ENCODE data around the gene GMFB. TPM values are rescaled to one million over a fixed set of nuclear protein-coding genes. Genes with fewer than 3 reads are reported as not detected.

GMFB gene
- total RNA-seq, 1 donor from 2014 or later = 24.1 TPM

DNA sequence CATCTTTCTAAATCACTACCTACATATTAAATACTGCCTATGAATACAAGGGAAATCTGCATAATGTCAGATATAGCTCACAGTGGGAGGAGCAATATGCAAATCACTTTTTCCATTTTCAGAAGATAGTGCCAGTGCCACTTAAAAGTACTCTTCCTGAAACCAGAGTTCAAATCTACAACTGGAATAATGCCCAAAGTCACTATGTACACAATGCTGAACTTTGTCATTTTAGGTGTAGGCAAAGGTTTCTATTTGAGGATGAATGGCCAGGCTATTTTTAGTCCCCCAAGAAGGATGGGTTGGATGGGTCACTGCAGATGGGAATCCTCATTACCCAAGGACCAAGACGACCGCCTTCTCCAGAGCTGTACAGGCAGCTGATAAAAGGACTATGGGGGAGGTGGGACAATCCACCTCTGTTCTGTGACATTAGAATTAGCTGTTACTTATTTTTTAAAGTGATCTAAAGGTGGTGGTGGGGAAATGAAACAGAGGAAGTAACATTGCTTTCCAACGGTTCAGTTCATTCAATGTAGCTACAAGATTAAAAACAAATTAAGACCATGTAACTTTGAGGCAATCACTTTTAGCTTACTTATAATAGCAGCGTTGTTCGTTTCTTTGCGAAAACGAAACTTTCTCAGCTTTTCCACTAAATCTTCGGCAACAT is 5.6 kb downstream of the GMFB start:
- intact Hi-C loops (cut with DNase I) = no loop called here
- H3K36me3 ChIP-seq = peaks cover 0 to 25% of the 10 kb centered on the region in 2 donors
- no peaks in the 10 kb centered on the region for H3K9me3 ChIP-seq

DNA sequence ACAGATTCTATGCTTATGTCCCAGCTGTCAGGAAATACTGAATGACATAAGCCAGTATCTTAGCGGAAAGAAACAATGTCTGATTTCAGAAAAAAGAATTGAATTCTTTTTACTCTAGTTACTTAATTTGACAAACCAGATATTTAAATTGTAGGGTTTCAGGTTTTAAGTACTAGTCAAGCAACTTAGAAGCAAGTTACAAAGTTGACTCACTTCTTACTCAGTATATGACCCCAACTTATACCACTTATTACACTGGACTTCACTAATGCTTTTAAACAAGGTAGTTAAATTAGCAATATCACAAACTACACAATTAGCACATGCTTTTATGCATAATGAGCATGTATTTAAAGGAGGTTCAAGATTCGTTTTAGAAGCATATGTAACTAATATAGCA is 7.1 kb downstream of the GMFB start:
- intact Hi-C loops (cut with DNase I) = no loop called here
- DNase-seq (ENCODE audit: extremely low spot score in 2 of 2) = no peak
- no peak for TF ChIP-seq POLR2AphosphoS5 (IDR thresholded peaks at IDR 0.05; ENCODE audit: insufficient read depth in 1 of 2, low read depth in 1 of 2)
- no peak for TF ChIP-seq CTCF (IDR thresholded peaks at IDR 0.05)
- TF ChIP-seq POLR2A (IDR thresholded peaks at IDR 0.05) = no peak
- Histone ChIP-seq H3K4me1 (peaks cover 30% of the 10 kb centered on the region), H3K9me3 (no peaks in the 10 kb centered on the region), H3K4me3 (no peak overlapping the region), H3K36me3 (peaks cover 0 to 25% of the 10 kb centered on the region in 2 donors), H3K27ac (no peak overlapping the region), H3K27me3 (no peaks in the 10 kb centered on the region)

More for the DNA sequence above, 5.6 kb downstream of the GMFB start:
- H3K4me1 ChIP-seq = peaks cover 44% of the 10 kb centered on the region
- no peak for TF ChIP-seq POLR2A (IDR thresholded peaks at IDR 0.05)
- TF ChIP-seq POLR2AphosphoS5 (IDR thresholded peaks at IDR 0.05; ENCODE audit: insufficient read depth in 1 of 2, low read depth in 1 of 2) = no peak
- TF ChIP-seq CTCF (IDR thresholded peaks at IDR 0.05) = no peak
- DNase-seq (ENCODE audit: extremely low spot score in 2 of 2) = no peak
- H3K27ac ChIP-seq = no peak overlapping the region
- no peaks in the 10 kb centered on the region for H3K27me3 ChIP-seq
- H3K4me3 ChIP-seq = no peak overlapping the region

- TF ChIP-seq POLR2A (IDR thresholded peaks at IDR 0.05) (no peak), CTCF (IDR thresholded peaks at IDR 0.05) (no peak), POLR2AphosphoS5 (IDR thresholded peaks at IDR 0.05; ENCODE audit: insufficient read depth in 1 of 2, low read depth in 1 of 2) (no peak)
- Histone ChIP-seq H3K27me3 (no peaks in the 10 kb centered on the region), H3K27ac (no peak overlapping the region), H3K4me3 (no peak overlapping the region), H3K36me3 (peaks cover 0 to 25% of the 10 kb centered on the region in 2 donors), H3K9me3 (no peaks in the 10 kb centered on the region), H3K4me1 (peaks cover 23% of the 10 kb centered on the region)
- intact Hi-C loops (cut with DNase I) = no loop called here
- DNase-seq (ENCODE audit: extremely low spot score in 2 of 2) = no peak
Measured at GRCh38 chr14:54480830-54481562, 7.8 kb downstream of the GMFB start.

DNA sequence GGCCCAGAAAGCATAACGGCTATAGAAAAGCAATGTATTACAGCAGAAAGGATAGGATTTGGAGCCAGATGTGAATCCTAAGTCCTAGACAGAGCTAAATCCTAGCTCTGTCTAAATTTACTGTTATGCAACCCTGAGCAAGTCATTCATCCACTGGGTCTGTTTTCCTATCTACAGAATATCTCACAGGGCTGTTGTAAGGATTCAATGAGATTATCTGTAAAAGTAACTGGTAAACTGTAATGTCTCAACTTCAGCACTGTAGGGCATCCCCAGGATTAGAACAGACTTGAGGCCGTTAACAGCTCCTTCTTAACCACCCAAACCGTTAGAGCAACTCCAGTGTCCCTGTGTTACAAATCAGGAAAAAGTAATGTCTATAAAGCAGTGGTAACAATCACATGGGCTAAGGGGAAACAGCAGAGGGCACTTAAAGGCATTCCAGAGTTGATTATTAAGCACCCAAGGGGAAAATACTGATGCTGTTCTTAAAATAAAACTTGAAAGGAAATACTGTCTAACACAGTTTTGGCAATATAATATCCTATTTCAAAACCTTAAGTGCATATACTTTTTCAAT is 10.1 kb downstream of the GMFB start:
- intact Hi-C loops (cut with DNase I) = no loop called here
- peaks cover 0 to 25% of the 10 kb centered on the region in 2 donors for H3K36me3 ChIP-seq

More for the DNA sequence above, 10.1 kb downstream of the GMFB start:
- DNase-seq (ENCODE audit: extremely low spot score in 2 of 2) = no peak
- no peaks in the 10 kb centered on the region for H3K27me3 ChIP-seq
- H3K9me3 ChIP-seq = no peaks in the 10 kb centered on the region
- peaks cover 6% of the 10 kb centered on the region for H3K4me1 ChIP-seq
- no peak overlapping the region for H3K4me3 ChIP-seq
- H3K27ac ChIP-seq = no peak overlapping the region
- TF ChIP-seq POLR2AphosphoS5 (IDR thresholded peaks at IDR 0.05; ENCODE audit: insufficient read depth in 1 of 2, low read depth in 1 of 2) = no peak
- no peak for TF ChIP-seq CTCF (IDR thresholded peaks at IDR 0.05)
- no peak for TF ChIP-seq POLR2A (IDR thresholded peaks at IDR 0.05)

Measured in vagina (tissue), 2 donors.